SK-N-SH (cell line): Measurements from ENCODE around the gene DSG2. TPM values are rescaled to one million over a fixed set of nuclear protein-coding genes. Genes with fewer than 3 reads are reported as not detected.

Experiments used
- CTCF ChIA-PET: fragments of 300-600, 350-600 bp; formaldehyde crosslinking; extraction: SDS; loops from one replicate; lab custom pipeline; 2021; lab: Yijun Ruan, JAX
- POLR2A ChIA-PET: fragments of 350-600 bp; sonication (Branson Sonifier 250); formaldehyde crosslinking; extraction: SDS; loops from one replicate; lab custom pipeline; 2020; ENCODE audit warnings: antibody characterized with exemption, inconsistent platforms; lab: Yijun Ruan, JAX
- DNase-seq: peaks from one replicate; pipeline ENCODE4 v3.0.0; 2012
- H2AFZ ChIP-seq: fragments of 200-600 bp; sonication (generic); 2 replicates; pipeline ENCODE4 v1.8.1; 2016; ENCODE audit warnings: antibody characterized with exemption, mild to moderate bottlenecking, low read depth
- H3F3A ChIP-seq: fragments of 200-600 bp; sonication (generic); replicated peaks from 2 replicates; pipeline ENCODE3; 2016; ENCODE audit warnings: antibody characterized with exemption, mild to moderate bottlenecking; ENCODE audit not compliant: insufficient read depth
- H3K27ac ChIP-seq, 2 experiments: fragments of 200-500 bp in 1 of 2; fragments of 200-600 bp in 1 of 2; sonication (Bioruptor generic) in 1 of 2; sonication (generic), shearing (Covaris generic) in 1 of 2; 2 replicates each; pipeline versions ENCODE4 v1.5.1 to v1.6.1; 2014 to 2016; ENCODE audit warnings: low read depth in 2 of 2, inconsistent platforms in 1 of 2, low read length in 1 of 2, mild to moderate bottlenecking in 1 of 2, mixed read lengths in 1 of 2
- H3K27me3 ChIP-seq: fragments of 200-600 bp; sonication (generic), shearing (Covaris generic); 2 replicates; pipeline ENCODE4 v1.6.1; 2016; ENCODE audit warnings: mixed run types; ENCODE audit not compliant: insufficient read depth
- H3K36me3 ChIP-seq, 2 experiments: fragments of 200-500 bp in 1 of 2; fragments of 200-600 bp in 1 of 2; sonication (Bioruptor generic) in 1 of 2; sonication (generic) in 1 of 2; replicated peaks in 1 of 2; 2 replicates each; pipeline versions ENCODE3 to v1.5.1; 2014 to 2016; ENCODE audit warnings: low read length in 1 of 2, mild to moderate bottlenecking in 1 of 2; ENCODE audit not compliant: insufficient read depth in 2 of 2, control insufficient read depth in 1 of 2
- H3K4me1 ChIP-seq, 2 experiments: fragments of 200-500 bp in 1 of 2; fragments of 200-600 bp in 1 of 2; sonication (Bioruptor generic) in 1 of 2; sonication (generic), shearing (Covaris generic) in 1 of 2; 2 replicates each; pipeline versions ENCODE4 v1.5.1 to v1.6.1; 2014 to 2016; ENCODE audit warnings: low read depth in 1 of 2, low read length in 1 of 2, mixed run types in 1 of 2; ENCODE audit not compliant: insufficient read depth in 2 of 2, control insufficient read depth in 1 of 2
- H3K4me2 ChIP-seq: fragments of 200-600 bp; sonication (generic), shearing (Covaris generic); 2 replicates; pipeline ENCODE4 v1.6.1; 2017; ENCODE audit warnings: mixed run types
- H3K4me3 ChIP-seq, 2 experiments: fragments of 200-500 bp in 1 of 2; fragments of 200-600 bp in 1 of 2; sonication (Bioruptor generic) in 1 of 2; sonication (generic), shearing (Covaris generic) in 1 of 2; 2 replicates each; pipeline versions ENCODE4 v1.5.1 to v1.8.1; 2014 to 2016; ENCODE audit warnings: low read depth in 2 of 2, inconsistent platforms in 1 of 2, low read length in 1 of 2, mild to moderate bottlenecking in 1 of 2, mixed read lengths in 1 of 2, moderate library complexity in 1 of 2
- H3K79me2 ChIP-seq: fragments of 200-600 bp; sonication (generic); 2 replicates; pipeline ENCODE4 v1.8.1; 2017; ENCODE audit warnings: mild to moderate bottlenecking; ENCODE audit not compliant: insufficient read depth
- H3K9ac ChIP-seq: fragments of 200-600 bp; sonication (generic); 2 replicates; pipeline ENCODE4 v1.6.1; 2017; ENCODE audit warnings: mixed run types
- H3K9me2 ChIP-seq: fragments of 200-600 bp; sonication (generic); 2 replicates; pipeline ENCODE4 v1.6.1; 2017; ENCODE audit warnings: mixed run types
- H3K9me3 ChIP-seq: fragments of 200-600 bp; sonication (generic); 2 replicates; pipeline ENCODE4 v1.6.1; 2017; ENCODE audit warnings: mixed run types, mild to moderate bottlenecking, moderate library complexity
- H4K20me1 ChIP-seq: fragments of 200-600 bp; sonication (generic); 2 replicates; pipeline ENCODE4 v1.6.1; 2017; ENCODE audit warnings: mild to moderate bottlenecking, mixed run types; ENCODE audit not compliant: insufficient read depth
- EP300 ChIP-seq, 2 experiments: IDR thresholded peaks; 2 replicates each; pipeline versions ENCODE4 v1.4.0 to v1.6.1; 2012; ENCODE audit warnings: borderline replicate concordance in 1 of 2, low read depth in 1 of 2, low read length in 1 of 2
- FOSL2 ChIP-seq: IDR thresholded peaks from 2 replicates; pipeline ENCODE4 v1.4.0; 2012; ENCODE audit warnings: low read depth, mild to moderate bottlenecking, moderate library complexity, borderline replicate concordance
- FOXJ3 ChIP-seq: sonication (generic); formaldehyde crosslinking; IDR thresholded peaks from 2 replicates; pipeline ENCODE4 v1.5.1; 2020; ENCODE audit warnings: mild to moderate bottlenecking, missing genetic modification reagents
- FOXM1 ChIP-seq: IDR thresholded peaks from 2 replicates; pipeline ENCODE4 v1.4.0; 2012; ENCODE audit warnings: low read depth, mild to moderate bottlenecking
- GATA2 ChIP-seq: sonication (generic); formaldehyde crosslinking; IDR thresholded peaks from 2 replicates; pipeline ENCODE4 v1.5.0; 2020; ENCODE audit warnings: mild to moderate bottlenecking, missing genetic modification reagents
- JUND ChIP-seq: IDR thresholded peaks from 2 replicates; pipeline ENCODE4 v1.4.0; 2012
- MEF2A ChIP-seq: IDR thresholded peaks from 2 replicates; pipeline ENCODE4 v1.4.0; 2012; ENCODE audit warnings: low read depth, borderline replicate concordance
- MXI1 ChIP-seq: IDR thresholded peaks from 2 replicates; pipeline ENCODE4 v1.6.1; 2012; ENCODE audit warnings: mild to moderate bottlenecking, low read depth, low read length, improper control_type of control experiment
- NRF1 ChIP-seq: IDR thresholded peaks from 2 replicates; pipeline ENCODE4 v1.6.1; 2012; ENCODE audit warnings: low read depth, mild to moderate bottlenecking, low read length
- RCOR1 ChIP-seq: fragments of 150-350 bp; IDR thresholded peaks from 2 replicates; pipeline ENCODE4 v1.6.1; 2017; ENCODE audit warnings: antibody characterized with exemption, low read length
- RFX5 ChIP-seq: IDR thresholded peaks from 2 replicates; pipeline ENCODE4 v1.6.1; 2012; ENCODE audit warnings: mild to moderate bottlenecking, improper control_type of control experiment, low read length
- RXRA ChIP-seq: IDR thresholded peaks from 2 replicates; pipeline ENCODE4 v1.4.0; 2012; ENCODE audit warnings: low read depth, mild to moderate bottlenecking, borderline replicate concordance
- SIN3A ChIP-seq: IDR thresholded peaks from 2 replicates; pipeline ENCODE4 v1.6.1; 2012; ENCODE audit warnings: low read depth, mild to moderate bottlenecking, low read length, moderate library complexity, borderline replicate concordance
- SMC3 ChIP-seq: IDR thresholded peaks from 2 replicates; pipeline ENCODE4 v1.6.1; 2012; ENCODE audit warnings: low read depth, low read length, improper control_type of control experiment
- TCF12 ChIP-seq: IDR thresholded peaks from 2 replicates; pipeline ENCODE4 v1.4.0; 2012
- TEAD4 ChIP-seq: IDR thresholded peaks from 2 replicates; pipeline ENCODE4 v1.4.0; 2012; ENCODE audit warnings: mild to moderate bottlenecking, borderline replicate concordance; ENCODE audit not compliant: insufficient read depth
- WGBS: methylation state at CpG from one replicate; pipeline ENCODE4 v1.1.6; 2017; ENCODE audit warnings: low lambda C conversion rate; 5-methylcytosine and 5-hydroxymethylcytosine counted together
- polyA plus RNA-seq, 3 experiments: library from polyadenylated mRNA; depleted of rRNA; stranded (reverse); fragments of >200 nt; gene quantifications; 2 replicates each; pipeline ENCODE4 v1.2.3, GENCODE V29; 2012
- TF ChIP-seq, protein P1 (sequence below): IDR thresholded peaks from 2 replicates; pipeline ENCODE4; 2012
- TF ChIP-seq, protein P2 (sequence below): IDR thresholded peaks from 2 replicates; pipeline ENCODE4 v1.4.0; 2012; ENCODE audit warnings: low read depth, borderline replicate concordance
- TF ChIP-seq, protein P3 (sequence below): IDR thresholded peaks from 2 replicates; pipeline ENCODE4 v1.4.0; 2012; ENCODE audit warnings: low read depth

DSG2 gene
- polyA plus RNA-seq, 1 of the 3 experiments (the other 2 are of a cell fraction): not detected

DNA sequence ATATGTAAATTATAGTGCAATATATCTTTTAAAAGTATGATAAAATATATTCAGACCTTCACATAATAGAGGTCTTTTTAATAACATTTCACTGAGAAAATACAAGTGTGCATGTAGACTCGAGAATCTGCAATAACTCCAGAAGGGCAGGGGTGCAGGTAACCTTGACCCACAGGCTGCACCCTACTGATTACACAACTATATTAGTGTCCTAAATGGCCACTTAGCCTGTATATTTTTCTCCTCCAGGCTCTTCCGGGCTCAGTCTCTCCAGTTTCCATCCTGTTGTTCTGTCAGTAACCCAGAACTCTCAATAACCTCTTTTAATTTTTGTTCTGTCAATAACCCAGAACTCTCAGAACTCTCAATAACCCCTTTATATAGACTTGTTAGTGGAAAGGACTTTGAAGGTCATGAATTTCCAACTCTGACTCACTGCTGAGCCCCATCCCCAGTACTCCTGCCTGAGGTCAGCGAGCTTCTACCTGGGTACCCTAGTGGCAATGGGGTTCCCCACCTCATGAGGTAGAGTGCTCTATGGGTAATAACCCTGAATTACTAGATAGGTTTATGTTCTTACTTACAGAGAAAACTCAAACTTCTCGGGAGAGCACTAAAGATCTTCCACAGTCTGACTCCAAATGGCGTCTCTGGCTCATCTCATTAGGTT lies 85.3 kb downstream of the DSG2 start:
- H4K20me1 ChIP-seq: no peaks in the 10 kb centered on the region
- no peaks in the 10 kb centered on the region for H3K79me2 ChIP-seq
- DNase-seq: no peak
- no peaks in the 10 kb centered on the region for H3K27me3 ChIP-seq
- H3K4me2 ChIP-seq: no peak overlapping the region
- no peak overlapping the region for H3K4me3 ChIP-seq
- CTCF ChIA-PET: interaction anchor here (0.6 kb wide), 1 partner anchor 18 kb away, joined by 3 read pairs; no protein-coding TSS in a partner anchor
- H3K4me1 ChIP-seq: no peaks in the 10 kb centered on the region; a peak in 2 of 4 replicates
- peaks cover 4% of the 10 kb centered on the region for H3F3A ChIP-seq
- no peak overlapping the region for H2AFZ ChIP-seq
- no peaks in the 10 kb centered on the region for H3K9me3 ChIP-seq
- TF ChIP-seq SIN3A: no peak
- TF ChIP-seq, protein P1, sequence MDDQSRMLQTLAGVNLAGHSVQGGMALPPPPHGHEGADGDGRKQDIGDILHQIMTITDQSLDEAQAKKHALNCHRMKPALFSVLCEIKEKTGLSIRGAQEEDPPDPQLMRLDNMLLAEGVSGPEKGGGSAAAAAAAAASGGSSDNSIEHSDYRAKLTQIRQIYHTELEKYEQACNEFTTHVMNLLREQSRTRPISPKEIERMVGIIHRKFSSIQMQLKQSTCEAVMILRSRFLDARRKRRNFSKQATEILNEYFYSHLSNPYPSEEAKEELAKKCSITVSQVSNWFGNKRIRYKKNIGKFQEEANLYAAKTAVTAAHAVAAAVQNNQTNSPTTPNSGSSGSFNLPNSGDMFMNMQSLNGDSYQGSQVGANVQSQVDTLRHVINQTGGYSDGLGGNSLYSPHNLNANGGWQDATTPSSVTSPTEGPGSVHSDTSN: no peak
- no peak for TF ChIP-seq FOXJ3 (CRISPR knock-in tag)
- no peak for TF ChIP-seq NRF1
- no peak for TF ChIP-seq FOXM1
- TF ChIP-seq RCOR1: no peak
- no peak for TF ChIP-seq MXI1
- TF ChIP-seq EP300 (IDR thresholded peaks at IDR 0.05; ENCODE audit: borderline replicate concordance in 1 of 2, low read depth in 1 of 2, low read length in 1 of 2): no peak
- no peak for TF ChIP-seq GATA2
- no peak for TF ChIP-seq TCF12
- no peak for TF ChIP-seq MEF2A
- no peak for TF ChIP-seq RXRA
- no peak for TF ChIP-seq FOSL2
- TF ChIP-seq SMC3: no peak
- TF ChIP-seq, protein P2, sequence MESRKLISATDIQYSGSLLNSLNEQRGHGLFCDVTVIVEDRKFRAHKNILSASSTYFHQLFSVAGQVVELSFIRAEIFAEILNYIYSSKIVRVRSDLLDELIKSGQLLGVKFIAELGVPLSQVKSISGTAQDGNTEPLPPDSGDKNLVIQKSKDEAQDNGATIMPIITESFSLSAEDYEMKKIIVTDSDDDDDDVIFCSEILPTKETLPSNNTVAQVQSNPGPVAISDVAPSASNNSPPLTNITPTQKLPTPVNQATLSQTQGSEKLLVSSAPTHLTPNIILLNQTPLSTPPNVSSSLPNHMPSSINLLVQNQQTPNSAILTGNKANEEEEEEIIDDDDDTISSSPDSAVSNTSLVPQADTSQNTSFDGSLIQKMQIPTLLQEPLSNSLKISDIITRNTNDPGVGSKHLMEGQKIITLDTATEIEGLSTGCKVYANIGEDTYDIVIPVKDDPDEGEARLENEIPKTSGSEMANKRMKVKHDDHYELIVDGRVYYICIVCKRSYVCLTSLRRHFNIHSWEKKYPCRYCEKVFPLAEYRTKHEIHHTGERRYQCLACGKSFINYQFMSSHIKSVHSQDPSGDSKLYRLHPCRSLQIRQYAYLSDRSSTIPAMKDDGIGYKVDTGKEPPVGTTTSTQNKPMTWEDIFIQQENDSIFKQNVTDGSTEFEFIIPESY: no peak
- no peak for TF ChIP-seq TEAD4
- no peak for TF ChIP-seq JUND
- TF ChIP-seq RFX5: no peak
- TF ChIP-seq, protein P3, sequence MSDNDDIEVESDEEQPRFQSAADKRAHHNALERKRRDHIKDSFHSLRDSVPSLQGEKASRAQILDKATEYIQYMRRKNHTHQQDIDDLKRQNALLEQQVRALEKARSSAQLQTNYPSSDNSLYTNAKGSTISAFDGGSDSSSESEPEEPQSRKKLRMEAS: no peak
- no peak overlapping the region for H3K9ac ChIP-seq
- H3K27ac ChIP-seq: no peak overlapping the region
- POLR2A ChIA-PET: no interaction called here
- WGBS: 84% methylated on average over 5 of the region's 5 CpGs
- no peaks in the 10 kb centered on the region for H3K9me2 ChIP-seq
- H3K36me3 ChIP-seq: no peaks in the 10 kb centered on the region
